ENCODE measurements around the gene POLR2B. TPM values are rescaled to one million over a fixed set of nuclear protein-coding genes. Genes with fewer than 3 reads are reported as not detected.

The POLR2B gene
- total and polyA plus RNA-seq, 12 donors = 20.5 to 91.2 (median 78.4) TPM

DNA sequence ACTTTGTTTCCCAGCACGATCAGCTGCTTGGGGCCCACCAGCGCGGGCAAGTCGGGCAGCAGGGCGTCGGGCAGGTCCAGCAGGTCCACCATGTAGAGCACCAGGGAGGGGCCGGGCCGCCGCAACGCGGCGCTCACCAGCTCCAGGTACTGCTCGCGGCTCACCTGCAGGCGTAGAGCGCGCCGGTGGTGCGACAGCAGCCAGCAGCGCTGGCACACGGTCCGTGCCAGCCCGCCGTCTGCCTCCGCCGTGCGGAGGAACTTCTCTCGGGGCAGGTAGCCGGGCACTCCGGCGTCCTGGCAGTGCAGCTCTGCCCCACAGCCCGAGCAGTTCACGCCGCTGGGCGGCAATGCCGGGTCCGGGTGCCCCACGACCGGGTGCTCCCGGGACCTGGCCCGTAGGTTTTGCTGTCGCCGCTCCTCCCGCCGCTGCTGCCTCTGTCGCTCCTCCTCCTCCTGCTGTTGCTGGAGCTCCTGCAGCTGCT is 1.8 kb upstream of the POLR2B start:
- WGBS, 2 donors = 0 to 1% methylated on average over 46 of the region's 46 CpGs
- Histone ChIP-seq H3K4me1 (peaks cover 0 to 57% (median 47%) of the 10 kb centered on the region in 9 donors), H3K9me3 (peaks cover 0 to 20% (median 13%) of the 10 kb centered on the region in 11 donors), H3K36me3 (peaks cover 0 to 45% (median 22%) of the 10 kb centered on the region in 9 donors), H3K27me3 (no peaks in the 10 kb centered on the region), H3K27ac (peak overlapping the region; percentile 68 to 94 (median 89)), H3K4me3 (peak overlapping the region; percentile 69 to 98 (median 83))
- intact Hi-C loops (cut with DNase I) = loop anchor here in 5 of 10 donors (5.0 to 10.0 kb wide), 5 partner anchors 65 to 540 kb away; partner anchors contain the start of genes REST (in 4 of the 5), IGFBP7 (in 2 of the 5), PAICS (in 1 of the 5) and PPAT (in 1 of the 5)
- TF ChIP-seq, protein P1, sequence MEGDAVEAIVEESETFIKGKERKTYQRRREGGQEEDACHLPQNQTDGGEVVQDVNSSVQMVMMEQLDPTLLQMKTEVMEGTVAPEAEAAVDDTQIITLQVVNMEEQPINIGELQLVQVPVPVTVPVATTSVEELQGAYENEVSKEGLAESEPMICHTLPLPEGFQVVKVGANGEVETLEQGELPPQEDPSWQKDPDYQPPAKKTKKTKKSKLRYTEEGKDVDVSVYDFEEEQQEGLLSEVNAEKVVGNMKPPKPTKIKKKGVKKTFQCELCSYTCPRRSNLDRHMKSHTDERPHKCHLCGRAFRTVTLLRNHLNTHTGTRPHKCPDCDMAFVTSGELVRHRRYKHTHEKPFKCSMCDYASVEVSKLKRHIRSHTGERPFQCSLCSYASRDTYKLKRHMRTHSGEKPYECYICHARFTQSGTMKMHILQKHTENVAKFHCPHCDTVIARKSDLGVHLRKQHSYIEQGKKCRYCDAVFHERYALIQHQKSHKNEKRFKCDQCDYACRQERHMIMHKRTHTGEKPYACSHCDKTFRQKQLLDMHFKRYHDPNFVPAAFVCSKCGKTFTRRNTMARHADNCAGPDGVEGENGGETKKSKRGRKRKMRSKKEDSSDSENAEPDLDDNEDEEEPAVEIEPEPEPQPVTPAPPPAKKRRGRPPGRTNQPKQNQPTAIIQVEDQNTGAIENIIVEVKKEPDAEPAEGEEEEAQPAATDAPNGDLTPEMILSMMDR (IDR thresholded peaks at IDR 0.05) = peak in 3 of 9 donors; percentile 6 to 33 (median 18)
- DNase-seq (peak in 1 of 2 donors; percentile 48), ATAC-seq (peak; percentile 5 to 65 (median 16))

DNA sequence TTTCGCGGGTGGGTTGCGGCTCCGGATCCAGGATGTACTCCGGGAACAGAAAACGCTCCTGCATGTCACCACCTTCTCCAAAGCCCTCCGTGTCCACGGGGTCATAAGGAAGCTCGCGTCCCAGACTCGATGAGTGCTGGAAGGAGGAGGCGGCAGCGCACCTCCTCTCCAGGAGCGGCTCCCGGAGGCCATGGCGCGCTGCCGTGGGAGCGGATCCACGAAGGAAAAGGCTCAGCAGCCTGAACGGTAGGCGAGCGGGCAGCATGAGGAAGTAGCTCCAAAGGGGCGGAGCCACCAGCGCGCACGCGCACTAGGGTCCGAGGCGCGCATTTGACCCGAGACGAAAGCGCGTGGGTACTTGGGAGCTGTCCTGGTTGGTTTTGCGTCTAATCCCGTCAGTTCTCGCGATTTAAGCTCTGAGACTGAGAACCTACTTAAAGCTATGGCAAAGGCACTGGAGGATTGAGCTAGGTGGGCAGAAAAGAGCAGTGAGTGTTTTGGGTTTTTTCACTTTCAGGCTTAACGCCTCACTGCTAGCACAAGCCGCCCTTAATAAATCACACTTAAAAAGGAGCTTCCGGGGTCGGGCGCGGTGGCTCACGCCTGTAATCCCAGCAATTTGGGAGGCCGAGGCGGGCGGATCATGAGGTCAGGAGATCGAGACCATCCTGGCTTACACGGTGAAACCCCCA is 1.2 kb upstream of the POLR2B start, which contains the start of gene NOA1:
TSS of gene NOA1 (minus strand) at position 286 of the 692 bp plus-strand sequence. CDS start at position 265, 21 bp downstream.
- H3K4me1 ChIP-seq = peaks cover 0 to 63% (median 53%) of the 10 kb centered on the region in 9 donors
- peak; percentile 98 for DNase-seq
- intact Hi-C loops (cut with DNase I) = loop anchor here in 5 of 10 donors (5.0 to 10.0 kb wide), 5 partner anchors 65 to 540 kb away; partner anchors contain the start of genes REST (in 4 of the 5), IGFBP7 (in 2 of the 5), PAICS (in 1 of the 5) and PPAT (in 1 of the 5)

DNA sequence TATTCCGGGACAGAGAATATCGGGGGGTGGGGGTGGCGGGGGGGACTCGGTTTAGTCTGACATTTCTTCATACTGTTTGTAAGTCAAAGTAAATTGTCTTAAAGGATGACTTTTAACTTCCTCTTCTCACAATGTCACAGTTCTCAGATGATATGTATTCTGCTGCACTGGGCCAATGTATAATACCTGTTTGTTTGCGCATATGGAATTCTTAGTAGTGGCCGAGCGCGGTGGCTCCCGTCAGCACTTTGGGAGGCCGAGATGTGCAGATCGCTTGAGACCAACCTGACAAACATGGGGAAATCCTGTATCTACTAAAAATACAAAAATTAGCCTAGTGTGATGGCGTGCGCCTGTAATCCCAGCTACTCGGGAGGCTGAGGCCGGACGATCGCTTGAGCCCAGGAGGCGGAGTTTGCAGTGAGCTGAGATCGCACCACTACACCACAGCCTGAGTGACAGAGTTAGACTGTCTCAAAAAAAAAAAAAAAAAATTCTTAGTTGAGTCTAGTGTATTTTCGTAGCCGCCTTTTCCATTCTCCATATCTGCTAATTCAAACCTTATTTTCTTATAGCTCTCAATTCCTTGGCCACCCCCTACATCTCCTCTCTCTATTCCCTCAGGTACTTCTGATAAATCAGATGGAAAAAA is 851 bp downstream of the POLR2B start:
- intact Hi-C loops (cut with DNase I) = loop anchor here in 5 of 10 donors (5.0 to 10.0 kb wide), 5 partner anchors 67 to 542 kb away; partner anchors contain the start of genes REST (in 4 of the 5), IGFBP7 (in 2 of the 5), PAICS (in 1 of the 5) and PPAT (in 1 of the 5)
- TF ChIP-seq, protein P1 (IDR thresholded peaks at IDR 0.05) = no peak
- ATAC-seq = no peak
- no peaks in the 10 kb centered on the region for H3K27me3 ChIP-seq
- H3K4me3 ChIP-seq = peak overlapping the region; percentile 69 to 98 (median 83)
- peak overlapping the region in 9 of 10 donors; percentile 79 to 94 (median 89) for H3K27ac ChIP-seq
- 13% methylated on average over 21 of the region's 21 CpGs for WGBS, 2 donors
- DNase-seq = no peak
- no peaks in the 10 kb centered on the region for H3K9me3 ChIP-seq
- H3K36me3 ChIP-seq = peaks cover 0 to 24% (median 0%) of the 10 kb centered on the region in 9 donors
- H3K4me1 ChIP-seq = peaks cover 0 to 74% (median 65%) of the 10 kb centered on the region in 9 donors

More for the DNA sequence above, 1.2 kb upstream of the POLR2B start, which contains the start of gene NOA1:
- peaks cover 0 to 16% (median 12%) of the 10 kb centered on the region in 11 donors for H3K9me3 ChIP-seq
- no peaks in the 10 kb centered on the region for H3K27me3 ChIP-seq
- TF ChIP-seq, protein P1 (IDR thresholded peaks at IDR 0.05) = no peak
- peaks cover 0 to 43% (median 16%) of the 10 kb centered on the region in 9 donors for H3K36me3 ChIP-seq
- 0% methylated on average over 51 of the region's 51 CpGs for WGBS, 2 donors
- peak within 1 kb of the TSS; percentile 68 to 94 (median 89) for H3K27ac ChIP-seq
- ATAC-seq = peak; percentile 91 to 95 (median 93)
- H3K4me3 ChIP-seq = peak within 1 kb of the TSS; percentile 69 to 98 (median 83)

DNA sequence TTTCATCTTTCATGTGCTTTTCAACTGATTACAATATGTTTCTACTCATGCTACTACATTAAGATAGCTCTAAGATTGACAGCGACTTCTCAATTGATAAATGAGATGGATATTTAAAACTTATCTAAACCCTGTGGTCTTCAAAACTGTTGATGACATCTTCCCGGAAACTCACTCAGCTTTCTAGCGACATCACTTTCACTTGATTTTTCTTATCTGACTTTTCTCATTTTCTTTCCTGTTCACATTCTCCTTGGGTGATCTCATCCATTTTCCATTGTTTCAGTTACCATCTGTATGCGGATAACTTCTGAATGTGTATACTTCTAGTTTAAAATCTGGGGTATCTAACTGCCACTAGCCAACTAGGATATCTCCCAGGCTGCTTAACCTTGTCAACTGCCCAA is 3.1 kb downstream of the POLR2B start:
- TF ChIP-seq, protein P1 (IDR thresholded peaks at IDR 0.05) = no peak
- H3K27me3 ChIP-seq = no peaks in the 10 kb centered on the region
- no peak for ATAC-seq
- peaks cover 0 to 42% (median 18%) of the 10 kb centered on the region in 9 donors for H3K36me3 ChIP-seq
- DNase-seq = no peak
- H3K9me3 ChIP-seq = no peaks in the 10 kb centered on the region
- H3K4me3 ChIP-seq = no peak overlapping the region
- intact Hi-C loops (cut with DNase I) = no loop called here
- H3K27ac ChIP-seq = peak overlapping the region in 2 of 10 donors; percentile 5 to 57
- WGBS, 2 donors = 22 to 26% methylated on average over 4 of the region's 4 CpGs
- peaks cover 0 to 59% (median 53%) of the 10 kb centered on the region in 9 donors for H3K4me1 ChIP-seq

All from heart right ventricle (tissue), 16 donors.